Mesenchymal stem cell (in vitro differentiated cells and primary cell): ENCODE measurements around the gene TGM2.

Experiments used
- DNase-seq: peaks from one replicate; pipeline ENCODE4 v3.0.0-alpha.2; 2013
- H2AFZ ChIP-seq: one replicate; pipeline ENCODE4 v1.6.1; 2013; ENCODE audit warnings: low read depth, mild to moderate bottlenecking, control low read depth, inconsistent platforms, low read length, moderate library complexity
- H2AK5ac ChIP-seq: 2 replicates; pipeline ENCODE4 v1.6.1; 2013; ENCODE audit warnings: low read length, moderate library complexity, mild to moderate bottlenecking, inconsistent platforms; ENCODE audit not compliant: severe bottlenecking
- H2BK120ac ChIP-seq: one replicate; pipeline ENCODE4 v1.6.1; 2013; ENCODE audit warnings: low read depth, mild to moderate bottlenecking, inconsistent platforms, low read length, moderate library complexity
- H2BK12ac ChIP-seq, 2 experiments: one replicate each; pipeline ENCODE4 v1.6.1; 2013; ENCODE audit warnings: inconsistent platforms in 2 of 2, low read length in 2 of 2, mild to moderate bottlenecking in 2 of 2, moderate library complexity in 2 of 2, control low read depth in 1 of 2
- H2BK15ac ChIP-seq: one replicate; pipeline ENCODE4 v1.6.1; 2013; ENCODE audit warnings: mild to moderate bottlenecking, low read depth, inconsistent platforms; ENCODE audit not compliant: poor library complexity, severe bottlenecking
- H2BK5ac ChIP-seq: 2 replicates; pipeline ENCODE4 v1.6.1; 2013; ENCODE audit warnings: low read depth, mild to moderate bottlenecking, low read length, control low read depth, inconsistent platforms; ENCODE audit not compliant: poor library complexity, severe bottlenecking
- H3K14ac ChIP-seq, 2 experiments: one replicate each; pipeline ENCODE4 v1.6.1; 2013; ENCODE audit warnings: inconsistent platforms in 2 of 2, low read length in 2 of 2, control low read depth in 1 of 2, mild to moderate bottlenecking in 1 of 2, moderate library complexity in 1 of 2
- H3K18ac ChIP-seq, 2 experiments: one replicate each; pipeline ENCODE4 v1.6.1; 2013; ENCODE audit warnings: inconsistent platforms in 2 of 2, low read length in 2 of 2, control low read depth in 1 of 2, low read depth in 1 of 2, mild to moderate bottlenecking in 1 of 2
- H3K23ac ChIP-seq, 2 experiments: one replicate each; pipeline ENCODE4 v1.6.1; 2013; ENCODE audit warnings: inconsistent platforms in 2 of 2, low read length in 2 of 2, mild to moderate bottlenecking in 2 of 2, moderate library complexity in 2 of 2, control low read depth in 1 of 2
- H3K27ac ChIP-seq: 2 replicates; pipeline ENCODE4 v1.5.1; 2013; ENCODE audit warnings: mild to moderate bottlenecking, moderate library complexity, low read length, control low read depth, inconsistent platforms; ENCODE audit not compliant: poor library complexity, severe bottlenecking
- H3K27me3 ChIP-seq, 2 experiments: 2 replicates each; pipeline versions ENCODE4 v1.6.1 to v1.7.0; 2013; ENCODE audit warnings: low read length in 2 of 2, mild to moderate bottlenecking in 2 of 2, moderate library complexity in 2 of 2, control low read depth in 1 of 2, inconsistent platforms in 1 of 2; ENCODE audit not compliant: control insufficient read depth in 1 of 2, insufficient read depth in 1 of 2
- H3K36me3 ChIP-seq, 2 experiments: 2 replicates each; pipeline versions ENCODE4 v1.6.1 to v1.7.0; 2013; ENCODE audit warnings: low read length in 2 of 2, control low read depth in 1 of 2, inconsistent platforms in 1 of 2, low read depth in 1 of 2, mild to moderate bottlenecking in 1 of 2; ENCODE audit not compliant: insufficient read depth in 2 of 2, control insufficient read depth in 1 of 2
- H3K4ac ChIP-seq, 2 experiments: one replicate each; pipeline ENCODE4 v1.6.1; 2013; ENCODE audit warnings: inconsistent platforms in 2 of 2, low read length in 2 of 2, mild to moderate bottlenecking in 2 of 2, moderate library complexity in 2 of 2, control low read depth in 1 of 2, low read depth in 1 of 2
- H3K4me1 ChIP-seq: 2 replicates; pipeline ENCODE4 v1.6.1; 2013; ENCODE audit warnings: low read depth, low read length, control low read depth; ENCODE audit not compliant: control insufficient read depth, insufficient read depth
- H3K4me2 ChIP-seq: 2 replicates; pipeline ENCODE4 v1.6.1; 2013; ENCODE audit warnings: low read length, mild to moderate bottlenecking, inconsistent platforms; ENCODE audit not compliant: poor library complexity, severe bottlenecking
- H3K4me3 ChIP-seq, 2 experiments: 2 replicates each; pipeline versions ENCODE4 v1.5.1 to v1.7.0; 2013; ENCODE audit warnings: low read length in 2 of 2, mild to moderate bottlenecking in 2 of 2, control low read depth in 1 of 2, low read depth in 1 of 2; ENCODE audit not compliant: insufficient read depth in 1 of 2
- H3K79me1 ChIP-seq: replicated peaks from 2 replicates; pipeline ENCODE4 v1.6.1; 2013; ENCODE audit warnings: mild to moderate bottlenecking, control low read depth, low read length, inconsistent platforms; ENCODE audit not compliant: poor library complexity, severe bottlenecking
- H3K9ac ChIP-seq: 2 replicates; pipeline ENCODE4 v1.7.0; 2013; ENCODE audit warnings: mild to moderate bottlenecking, low read length, moderate library complexity
- H3K9me3 ChIP-seq: 2 replicates; pipeline ENCODE4 v1.7.0; 2013; ENCODE audit warnings: mild to moderate bottlenecking, low read length; ENCODE audit not compliant: control insufficient read depth
- H4K8ac ChIP-seq: one replicate; pipeline ENCODE4 v1.6.1; 2013; ENCODE audit warnings: inconsistent platforms, mild to moderate bottlenecking, low read length, moderate library complexity
- H4K91ac ChIP-seq: one replicate; pipeline ENCODE4 v1.6.1; 2013; ENCODE audit warnings: mild to moderate bottlenecking, low read length, inconsistent platforms
- WGBS: methylation state at CpG from one replicate; pipeline ENCODE4 v1.1.7; 2013; ENCODE audit warnings: mixed read lengths; 5-methylcytosine and 5-hydroxymethylcytosine counted together

The TGM2 gene

GRCh38 chr20:38092915-38093314 lies 72.2 kb downstream of the TGM2 start:
- H3K4me1 ChIP-seq: peaks cover 7% of the 10 kb centered on the region
- no peak overlapping the region for H3K27ac ChIP-seq
- H3K27me3 ChIP-seq: no peaks in the 10 kb centered on the region
- no peaks in the 10 kb centered on the region for H3K9me3 ChIP-seq
- no peak overlapping the region for H3K9ac ChIP-seq
- no peak overlapping the region for H3K23ac ChIP-seq
- H3K18ac ChIP-seq: peak overlapping the region in 1 of 2 experiments; percentile 57
- H2AK5ac ChIP-seq: no peak overlapping the region
- H2BK120ac ChIP-seq: peak overlapping the region; percentile 52
- H3K36me3 ChIP-seq: peaks cover 20 to 39% of the 10 kb centered on the region in 2 experiments
- H3K4ac ChIP-seq: no peak overlapping the region
- DNase-seq: no peak
- no peak overlapping the region for H4K8ac ChIP-seq
- no peak overlapping the region for H4K91ac ChIP-seq
- H3K4me2 ChIP-seq: no peak overlapping the region
- no peak overlapping the region for H2BK5ac ChIP-seq
- peaks cover 9% of the 10 kb centered on the region for H3K79me1 ChIP-seq
- no peak overlapping the region for H2AFZ ChIP-seq
- no peak overlapping the region for H2BK15ac ChIP-seq
- peak overlapping the region in 1 of 2 experiments; percentile 8 for H2BK12ac ChIP-seq
- H3K14ac ChIP-seq: no peak overlapping the region
- no peak overlapping the region for H3K4me3 ChIP-seq

GRCh38 chr20:38092260-38092857 lies 72.7 kb downstream of the TGM2 start:
- no peaks in the 10 kb centered on the region for H3K27me3 ChIP-seq
- peaks cover 7% of the 10 kb centered on the region for H3K4me1 ChIP-seq
- H3K9ac ChIP-seq: peak overlapping the region; percentile 50
- peak; percentile 64 for DNase-seq
- no peak overlapping the region for H2BK15ac ChIP-seq
- H2BK12ac ChIP-seq: peak overlapping the region in 1 of 2 experiments; percentile 61
- H2AK5ac ChIP-seq: no peak overlapping the region
- H3K79me1 ChIP-seq: peaks cover 12% of the 10 kb centered on the region
- H3K18ac ChIP-seq: peak overlapping the region; percentile 37 to 54
- H3K4me2 ChIP-seq: no peak overlapping the region
- H3K27ac ChIP-seq: no peak overlapping the region
- H4K91ac ChIP-seq: peak overlapping the region; percentile 66
- no peak overlapping the region for H3K4me3 ChIP-seq
- peak overlapping the region; percentile 57 to 89 for H3K4ac ChIP-seq
- peak overlapping the region; percentile 52 for H2BK120ac ChIP-seq
- H2BK5ac ChIP-seq: no peak overlapping the region
- H3K23ac ChIP-seq: no peak overlapping the region
- H2AFZ ChIP-seq: no peak overlapping the region
- H3K36me3 ChIP-seq: peaks cover 22 to 45% of the 10 kb centered on the region in 2 experiments
- H3K9me3 ChIP-seq: no peaks in the 10 kb centered on the region
- no peak overlapping the region for H4K8ac ChIP-seq
- WGBS: 81% methylated on average over 12 of the region's 12 CpGs
- no peak overlapping the region for H3K14ac ChIP-seq

GRCh38 chr20:38091441-38092216 lies 73.4 kb downstream of the TGM2 start:
- no peaks in the 10 kb centered on the region for H3K27me3 ChIP-seq
- no peak overlapping the region for H4K91ac ChIP-seq
- H2BK120ac ChIP-seq: no peak overlapping the region
- peak overlapping the region in 1 of 2 experiments; percentile 75 for H2BK12ac ChIP-seq
- H3K9me3 ChIP-seq: no peaks in the 10 kb centered on the region
- no peak overlapping the region for H2BK5ac ChIP-seq
- 61% methylated on average over 5 of the region's 6 CpGs for WGBS
- H3K27ac ChIP-seq: no peak overlapping the region
- H2AK5ac ChIP-seq: no peak overlapping the region
- H4K8ac ChIP-seq: no peak overlapping the region
- H3K4ac ChIP-seq: peak overlapping the region in 1 of 2 experiments; percentile 76
- no peak overlapping the region for H3K4me3 ChIP-seq
- peak overlapping the region; percentile 50 for H3K9ac ChIP-seq
- H3K36me3 ChIP-seq: peaks cover 27 to 51% of the 10 kb centered on the region in 2 experiments
- H3K4me1 ChIP-seq: peaks cover 9% of the 10 kb centered on the region
- H2BK15ac ChIP-seq: no peak overlapping the region
- peaks cover 12% of the 10 kb centered on the region for H3K79me1 ChIP-seq
- H3K14ac ChIP-seq: no peak overlapping the region
- H3K23ac ChIP-seq: no peak overlapping the region
- H2AFZ ChIP-seq: no peak overlapping the region
- DNase-seq: peak; percentile 22
- H3K18ac ChIP-seq: peak overlapping the region in 1 of 2 experiments; percentile 69
- H3K4me2 ChIP-seq: no peak overlapping the region

- H3K27ac ChIP-seq: no peak overlapping the region
- H3K14ac ChIP-seq: no peak overlapping the region
- peak overlapping the region; percentile 35 for H4K91ac ChIP-seq
- peaks cover 32 to 67% of the 10 kb centered on the region in 2 experiments for H3K36me3 ChIP-seq
- H3K79me1 ChIP-seq: peaks cover 20% of the 10 kb centered on the region
- no peak overlapping the region for H4K8ac ChIP-seq
- H2BK5ac ChIP-seq: no peak overlapping the region
- H3K23ac ChIP-seq: no peak overlapping the region
- H3K4ac ChIP-seq: no peak overlapping the region
- WGBS: 97% methylated on average over 4 of the region's 7 CpGs
- H3K18ac ChIP-seq: no peak overlapping the region
- H3K27me3 ChIP-seq: no peaks in the 10 kb centered on the region
- H2AK5ac ChIP-seq: no peak overlapping the region
- no peak overlapping the region for H3K4me3 ChIP-seq
- no peak for DNase-seq
- H3K4me1 ChIP-seq: peaks cover 8% of the 10 kb centered on the region
- no peak overlapping the region for H2BK120ac ChIP-seq
- no peak overlapping the region for H2BK15ac ChIP-seq
- H3K9me3 ChIP-seq: no peaks in the 10 kb centered on the region
- no peak overlapping the region for H3K9ac ChIP-seq
- no peak overlapping the region for H2BK12ac ChIP-seq
- no peak overlapping the region for H3K4me2 ChIP-seq
- H2AFZ ChIP-seq: no peak overlapping the region
These were observed 75.0 kb downstream of the TGM2 start for GRCh38 chr20:38090061-38090460.
